Stomach (tissue), 9 donors: ENCODE measurements around the gene VSTM4. TPM values are rescaled to one million over a fixed set of nuclear protein-coding genes. Genes with fewer than 3 reads are reported as not detected.

Experiments
- DNase-seq, 2 donors: peaks; one replicate each; pipeline versions ENCODE4 v3.0.0 to v3.0.0-alpha.2; 2013 to 2019
- H3K27ac ChIP-seq, 5 donors: fragments of 200-600 bp in 4 of 5; sonication (generic) in 4 of 5; one replicate each; pipeline ENCODE4 v1.5.1; 2013 to 2019; ENCODE audit warnings: mild to moderate bottlenecking in 1 of 5, moderate library complexity in 1 of 5
- H3K27me3 ChIP-seq, 3 donors: fragments of 200-600 bp; sonication (generic); one replicate each; pipeline ENCODE4 v1.5.1; 2017 to 2019; ENCODE audit warnings: mixed run types in 1 of 3
- H3K36me3 ChIP-seq, 4 donors: fragments of 200-600 bp; sonication (generic); 1 replicate in 3 of 4; 2 replicates in 1 of 4; pipeline ENCODE4 v1.5.1; 2016 to 2019
- H3K4me1 ChIP-seq, 4 donors: fragments of 200-600 bp; sonication (generic); one replicate each; pipeline ENCODE4 v1.5.1; 2016 to 2019
- H3K4me3 ChIP-seq, 4 donors: fragments of 200-600 bp; sonication (generic) in 3 of 4; one replicate each; pipeline ENCODE4 v1.5.1; 2016 to 2019; ENCODE audit warnings: mild to moderate bottlenecking in 1 of 4
- H3K9me3 ChIP-seq, 4 donors: fragments of 200-600 bp; sonication (generic); one replicate each; pipeline ENCODE4 v1.5.1; 2016 to 2019
- CTCF ChIP-seq, 7 experiments: fragments of 450-650 bp in 4 of 7; fragments of 200-600 bp in 3 of 7; sonication (generic) in 3 of 7; IDR thresholded peaks; one replicate each; pipeline ENCODE4 v1.5.1; 2016 to 2019; ENCODE audit warnings: antibody characterized with exemption in 7 of 7, control low read depth in 2 of 7, mild to moderate bottlenecking in 1 of 7
- EP300 ChIP-seq: sonication (generic); formaldehyde crosslinking; IDR thresholded peaks from one replicate; pipeline ENCODE4 v1.6.1; 2017; ENCODE audit warnings: antibody characterized with exemption
- POLR2A ChIP-seq, 4 donors: fragments of 450-650 bp; IDR thresholded peaks; one replicate each; pipeline ENCODE4 v1.6.1; 2016; ENCODE audit warnings: antibody characterized with exemption in 4 of 4, control low read depth in 2 of 4, mild to moderate bottlenecking in 1 of 4, moderate library complexity in 1 of 4
- POLR2AphosphoS5 ChIP-seq, 3 donors: sonication (generic); formaldehyde crosslinking; IDR thresholded peaks; one replicate each; pipeline ENCODE4 v1.6.1; 2016; ENCODE audit warnings: antibody characterized with exemption in 3 of 3
- WGBS, 5 donors: extraction: QIAGEN DNeasy Blood & Tissue Kit in 3 of 5; methylation state at CpG; one replicate each; pipeline versions ENCODE4 v1.1.5 to v1.1.7; 2013 to 2018; 5-methylcytosine and 5-hydroxymethylcytosine counted together
- intact Hi-C: fragments of 100-400 bp; cut with DNase I; formaldehyde crosslinking; loops from one replicate; pipeline ENCODE4 v1.15.1; 2023; ENCODE audit warnings: low total_unique reads
- polyA plus RNA-seq, 3 donors: library from polyadenylated mRNA; stranded (reverse); fragments of 200-250 nt; gene quantifications; one replicate each; pipeline ENCODE4 v1.2.3, GENCODE V29; 2013
- total RNA-seq, 5 donors: library from RNA; depleted of rRNA; stranded (reverse); fragments of >200 nt; gene quantifications; one replicate each; pipeline versions ENCODE4 v1.1.0 to v1.2.3, GENCODE V29; 2014 to 2016
- donor health status: healthy with polysubstance abuse.
- donor health status: Bipolar disorder and iron deficiency.
- donor health status: healthy.

VSTM4 gene
- total and polyA plus RNA-seq, 8 donors: 0.58 to 23.1 (median 3.0) TPM

GRCh38 chr10:49036638-49037037 is 78.7 kb downstream of the VSTM4 start:
- TF ChIP-seq POLR2AphosphoS5 (IDR thresholded peaks at IDR 0.05) (no peak), CTCF (IDR thresholded peaks at IDR 0.05) (no peak), EP300 (no peak), POLR2A (IDR thresholded peaks at IDR 0.05) (no peak)
- Histone ChIP-seq H3K27me3 (no peaks in the 10 kb centered on the region), H3K27ac (no peak overlapping the region), H3K9me3 (no peaks in the 10 kb centered on the region), H3K4me3 (no peak overlapping the region), H3K4me1 (no peaks in the 10 kb centered on the region), H3K36me3 (peaks cover 0 to 17% (median 3%) of the 10 kb centered on the region in 4 donors)
- 89 to 97% (median 91%) methylated on average over 3 of the region's 3 CpGs for WGBS, 5 donors
- DNase-seq: no peak
- intact Hi-C loops: no loop called here

GRCh38 chr10:49035920-49036319 is 79.4 kb downstream of the VSTM4 start:
- no peak overlapping the region for H3K27ac ChIP-seq
- H3K4me1 ChIP-seq: no peaks in the 10 kb centered on the region
- no peaks in the 10 kb centered on the region for H3K27me3 ChIP-seq
- H3K36me3 ChIP-seq: peaks cover 0 to 17% (median 3%) of the 10 kb centered on the region in 4 donors
- H3K4me3 ChIP-seq: no peak overlapping the region
- TF ChIP-seq CTCF (IDR thresholded peaks at IDR 0.05) (no peak), EP300 (no peak), POLR2AphosphoS5 (IDR thresholded peaks at IDR 0.05) (no peak), POLR2A (IDR thresholded peaks at IDR 0.05) (no peak)
- DNase-seq: no peak
- 82 to 95% (median 89%) methylated on average over 8 of the region's 8 CpGs for WGBS, 5 donors
- H3K9me3 ChIP-seq: no peaks in the 10 kb centered on the region
- intact Hi-C loops: no loop called here

- Histone ChIP-seq H3K27me3 (no peaks in the 10 kb centered on the region), H3K4me3 (no peak overlapping the region), H3K9me3 (no peaks in the 10 kb centered on the region), H3K27ac (no peak overlapping the region), H3K36me3 (peaks cover 0 to 17% (median 6%) of the 10 kb centered on the region in 4 donors), H3K4me1 (no peaks in the 10 kb centered on the region)
- no peak for TF ChIP-seq CTCF (IDR thresholded peaks at IDR 0.05)
- no peak for TF ChIP-seq POLR2A (IDR thresholded peaks at IDR 0.05)
- no peak for TF ChIP-seq EP300
- TF ChIP-seq POLR2AphosphoS5 (IDR thresholded peaks at IDR 0.05): no peak
- DNase-seq: no peak
- intact Hi-C loops: no loop called here
- WGBS, 5 donors: 79 to 87% (median 86%) methylated on average over 6 of the region's 6 CpGs
Measured at GRCh38 chr10:49034925-49035324, 80.4 kb downstream of the VSTM4 start.

GRCh38 chr10:49033939-49034338 is 81.4 kb downstream of the VSTM4 start:
- Histone ChIP-seq H3K27me3 (no peaks in the 10 kb centered on the region), H3K27ac (no peak overlapping the region), H3K9me3 (no peaks in the 10 kb centered on the region), H3K36me3 (peaks cover 0 to 15% (median 3%) of the 10 kb centered on the region in 4 donors), H3K4me1 (no peaks in the 10 kb centered on the region), H3K4me3 (no peak overlapping the region)
- intact Hi-C loops: no loop called here
- TF ChIP-seq EP300 (no peak), POLR2AphosphoS5 (IDR thresholded peaks at IDR 0.05) (no peak), POLR2A (IDR thresholded peaks at IDR 0.05) (no peak)
- no peak for DNase-seq
- 83 to 100% (median 92%) methylated on average over 1 of the region's 1 CpG for whole genome bisulfite sequencing, 5 donors

GRCh38 chr10:49029666-49030065 is 85.7 kb downstream of the VSTM4 start:
- no peak overlapping the region for H3K27ac ChIP-seq
- no peak for DNase-seq
- intact Hi-C loops: no loop called here
- peaks cover 0 to 15% (median 0%) of the 10 kb centered on the region in 4 donors for H3K36me3 ChIP-seq
- TF ChIP-seq POLR2AphosphoS5 (IDR thresholded peaks at IDR 0.05) (no peak), CTCF (IDR thresholded peaks at IDR 0.05) (no peak), EP300 (no peak), POLR2A (IDR thresholded peaks at IDR 0.05) (no peak)
- WGBS, 5 donors: 86 to 100% (median 97%) methylated on average over 1 of the region's 1 CpG; no CpG with 5 or more reads in 1 of the 5 donors
- no peaks in the 10 kb centered on the region for H3K9me3 ChIP-seq
- H3K27me3 ChIP-seq: no peaks in the 10 kb centered on the region
- no peak overlapping the region for H3K4me3 ChIP-seq
- H3K4me1 ChIP-seq: no peaks in the 10 kb centered on the region
